Osteocyte (in vitro differentiated cells): Measurements from ENCODE around the gene RBMS1. TPM values are rescaled to one million over a fixed set of nuclear protein-coding genes. Genes with fewer than 3 reads are reported as not detected.

Experiments used
- DNase-seq: peaks from one replicate; pipeline ENCODE4 v3.0.0; 2021; ENCODE audit warnings: mixed read lengths; ENCODE audit not compliant: unreplicated experiment; ENCODE audit errors: extremely low spot score
- H3K27ac Mint-ChIP-seq: one replicate; pipeline ENCODE4 v1.8.0; 2021; ENCODE audit warnings: mild to moderate bottlenecking, mixed read lengths; ENCODE audit not compliant: unreplicated experiment
- H3K27me3 Mint-ChIP-seq: one replicate; pipeline ENCODE4 v1.8.0; 2021; ENCODE audit warnings: mixed read lengths; ENCODE audit not compliant: unreplicated experiment
- H3K36me3 Mint-ChIP-seq: one replicate; pipeline ENCODE4 v1.8.0; 2021; ENCODE audit warnings: mixed read lengths; ENCODE audit not compliant: unreplicated experiment
- H3K4me1 Mint-ChIP-seq: one replicate; pipeline ENCODE4 v1.8.0; 2021; ENCODE audit warnings: mixed read lengths; ENCODE audit not compliant: unreplicated experiment
- H3K4me3 Mint-ChIP-seq: one replicate; pipeline ENCODE4 v1.8.0; 2021; ENCODE audit warnings: mild to moderate bottlenecking, moderate library complexity, mixed read lengths; ENCODE audit not compliant: unreplicated experiment
- H3K9me3 Mint-ChIP-seq: one replicate; pipeline ENCODE4 v1.8.0; 2021; ENCODE audit warnings: mixed read lengths; ENCODE audit not compliant: unreplicated experiment
- total RNA-seq: library from RNA; stranded (reverse); gene quantifications from 2 replicates; pipeline ENCODE4 v1.2.1, GENCODE V29; 2021
- TF ChIP-seq, protein P1 (sequence below): fragments of 200-600 bp; sonication (generic); IDR thresholded peaks from 2 replicates; pipeline ENCODE4 v1.5.0; 2021; ENCODE audit warnings: antibody characterized with exemption, mild to moderate bottlenecking, moderate library complexity

The RBMS1 gene
- total RNA-seq, 1 donor from 2014 or later: 169 TPM

DNA sequence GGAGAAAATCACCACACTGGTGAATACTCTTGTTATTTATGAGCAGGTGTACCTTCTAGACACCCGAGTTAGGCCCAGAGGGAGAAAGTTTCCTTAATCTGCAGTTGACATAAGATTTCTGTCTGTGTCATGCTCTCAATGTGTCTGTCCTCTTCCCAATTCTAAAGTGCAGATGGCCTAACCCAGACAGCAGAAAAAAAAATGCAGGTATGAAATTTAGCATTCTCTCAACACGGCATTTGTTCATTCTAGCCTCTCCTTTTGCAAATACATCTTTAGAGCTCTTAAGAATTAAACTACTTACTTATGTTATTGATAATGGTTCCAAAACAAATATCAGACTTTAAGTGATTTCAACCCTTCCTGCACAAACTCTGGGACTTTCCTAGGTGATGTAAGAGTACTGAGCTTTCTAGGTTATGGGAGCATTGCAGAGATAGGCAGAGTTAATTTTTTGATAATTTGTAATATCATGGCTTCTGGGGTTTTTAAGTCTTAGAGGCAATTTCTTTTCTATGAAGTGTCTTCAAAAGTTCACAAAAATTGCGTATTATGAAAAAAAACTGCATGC lies 260.6 kb downstream of the RBMS1 start:
- H3K9me3 Mint-ChIP-seq: no peaks in the 10 kb centered on the region
- H3K36me3 Mint-ChIP-seq: no peaks in the 10 kb centered on the region
- DNase-seq: no peak

DNA sequence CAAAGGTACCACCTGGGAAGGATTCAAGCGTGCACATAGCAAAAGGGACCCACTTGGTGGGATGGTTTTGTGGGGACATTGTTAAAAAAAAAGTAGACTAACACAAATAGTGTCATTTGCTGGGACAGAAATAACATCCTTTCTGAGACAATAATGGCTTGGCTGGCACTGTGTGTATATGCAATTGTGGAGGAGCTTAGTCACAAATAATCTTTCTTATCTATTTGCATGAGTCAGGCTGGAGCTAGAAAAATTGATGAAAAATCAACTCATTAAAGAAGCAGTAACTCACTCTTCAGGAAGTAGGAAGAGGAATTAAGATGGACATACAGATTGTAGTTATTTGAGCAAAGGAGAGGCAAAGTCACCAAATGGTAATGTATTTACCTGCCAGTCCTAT lies 264.0 kb downstream of the RBMS1 start:
- Mint-ChIP-seq H3K4me1 (peaks cover 60% of the 10 kb centered on the region), H3K9me3 (no peaks in the 10 kb centered on the region), H3K4me3 (no peak overlapping the region), H3K27me3 (no peaks in the 10 kb centered on the region), H3K27ac (peak overlapping the region; percentile 98), H3K36me3 (no peaks in the 10 kb centered on the region)
- TF ChIP-seq, protein P1, sequence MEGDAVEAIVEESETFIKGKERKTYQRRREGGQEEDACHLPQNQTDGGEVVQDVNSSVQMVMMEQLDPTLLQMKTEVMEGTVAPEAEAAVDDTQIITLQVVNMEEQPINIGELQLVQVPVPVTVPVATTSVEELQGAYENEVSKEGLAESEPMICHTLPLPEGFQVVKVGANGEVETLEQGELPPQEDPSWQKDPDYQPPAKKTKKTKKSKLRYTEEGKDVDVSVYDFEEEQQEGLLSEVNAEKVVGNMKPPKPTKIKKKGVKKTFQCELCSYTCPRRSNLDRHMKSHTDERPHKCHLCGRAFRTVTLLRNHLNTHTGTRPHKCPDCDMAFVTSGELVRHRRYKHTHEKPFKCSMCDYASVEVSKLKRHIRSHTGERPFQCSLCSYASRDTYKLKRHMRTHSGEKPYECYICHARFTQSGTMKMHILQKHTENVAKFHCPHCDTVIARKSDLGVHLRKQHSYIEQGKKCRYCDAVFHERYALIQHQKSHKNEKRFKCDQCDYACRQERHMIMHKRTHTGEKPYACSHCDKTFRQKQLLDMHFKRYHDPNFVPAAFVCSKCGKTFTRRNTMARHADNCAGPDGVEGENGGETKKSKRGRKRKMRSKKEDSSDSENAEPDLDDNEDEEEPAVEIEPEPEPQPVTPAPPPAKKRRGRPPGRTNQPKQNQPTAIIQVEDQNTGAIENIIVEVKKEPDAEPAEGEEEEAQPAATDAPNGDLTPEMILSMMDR: no peak
- no peak for DNase-seq

More for the DNA sequence above, 260.6 kb downstream of the RBMS1 start:
- Mint-ChIP-seq H3K4me3 (no peak overlapping the region), H3K27ac (no peak overlapping the region), H3K27me3 (no peaks in the 10 kb centered on the region), H3K4me1 (peaks cover 31% of the 10 kb centered on the region)
- TF ChIP-seq, protein P1: no peak

DNA sequence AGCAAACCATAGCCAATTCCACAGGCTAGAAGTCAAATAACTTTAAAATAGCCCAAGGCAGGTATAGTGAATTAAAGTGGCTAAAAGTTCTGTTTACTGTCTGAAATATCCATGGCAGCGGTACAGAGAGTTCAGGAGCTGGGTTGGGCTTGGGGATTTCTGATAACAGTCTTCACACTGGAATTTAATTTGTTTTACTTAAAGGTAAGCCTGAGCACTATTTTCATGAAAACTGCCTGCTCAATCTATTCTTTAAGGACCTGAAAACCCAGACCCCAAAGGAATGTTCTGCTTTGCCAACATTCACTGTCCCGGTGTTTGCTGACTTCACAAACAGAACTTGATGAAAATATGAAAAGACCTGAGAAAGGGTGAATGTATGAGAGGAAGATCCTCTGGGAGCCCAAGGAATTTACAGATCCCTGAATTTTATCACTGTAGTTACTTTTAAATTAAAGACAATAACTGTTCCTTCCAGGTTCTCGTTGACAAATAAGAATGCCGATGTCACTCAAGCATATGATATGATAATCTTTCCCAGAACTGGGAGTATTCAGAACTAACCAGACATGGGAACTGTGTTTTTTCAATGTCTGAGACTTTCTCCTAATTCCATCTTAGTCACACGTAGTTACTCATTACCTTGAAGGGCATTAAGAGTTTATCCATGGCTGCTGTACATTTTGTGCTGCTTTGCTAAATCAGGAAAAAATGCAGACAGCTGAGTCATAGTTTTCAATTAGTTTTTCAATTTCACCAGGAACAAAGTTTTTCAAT lies 265.3 kb downstream of the RBMS1 start:
- no peaks in the 10 kb centered on the region for H3K9me3 Mint-ChIP-seq
- no peak overlapping the region for H3K4me3 Mint-ChIP-seq
- H3K4me1 Mint-ChIP-seq: peaks cover 72% of the 10 kb centered on the region
- no peaks in the 10 kb centered on the region for H3K36me3 Mint-ChIP-seq
- TF ChIP-seq, protein P1: no peak
- no peak for DNase-seq
- no peaks in the 10 kb centered on the region for H3K27me3 Mint-ChIP-seq
- peak overlapping the region; percentile 98 for H3K27ac Mint-ChIP-seq

DNA sequence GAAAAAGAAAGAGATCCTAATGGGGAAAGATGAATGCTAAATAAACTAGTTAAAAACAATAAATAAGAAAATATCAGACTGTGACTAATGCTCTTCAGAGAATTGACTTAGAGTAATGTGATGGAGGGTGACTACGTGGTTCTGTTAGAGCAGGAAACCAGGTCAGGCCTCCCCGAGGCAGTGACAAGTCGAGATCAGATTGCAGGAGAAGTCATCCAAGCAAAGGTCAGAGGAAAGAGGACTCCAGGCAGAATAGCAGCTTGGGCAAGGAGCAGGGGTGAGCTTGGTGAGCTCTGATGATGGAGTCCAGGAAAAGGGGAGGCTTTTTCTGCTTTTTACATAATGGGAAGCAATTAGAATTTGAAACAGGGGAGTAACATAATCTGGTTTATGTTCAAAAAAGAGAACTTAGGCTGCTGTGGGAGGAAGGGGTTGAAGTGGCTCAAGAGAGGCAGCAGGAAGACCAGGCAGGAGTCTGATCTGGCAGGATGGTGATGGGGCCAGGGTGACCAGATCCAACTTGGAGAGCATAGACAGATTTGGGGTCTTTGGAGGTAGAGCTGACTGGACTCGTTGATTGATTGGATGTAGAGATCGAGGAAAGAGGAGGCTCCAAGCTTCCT lies 266.2 kb downstream of the RBMS1 start:
- Mint-ChIP-seq H3K36me3 (no peaks in the 10 kb centered on the region), H3K27me3 (no peaks in the 10 kb centered on the region), H3K9me3 (no peaks in the 10 kb centered on the region), H3K4me1 (peaks cover 74% of the 10 kb centered on the region), H3K4me3 (no peak overlapping the region), H3K27ac (peak overlapping the region; percentile 98)
- TF ChIP-seq, protein P1: no peak
- DNase-seq: no peak

DNA sequence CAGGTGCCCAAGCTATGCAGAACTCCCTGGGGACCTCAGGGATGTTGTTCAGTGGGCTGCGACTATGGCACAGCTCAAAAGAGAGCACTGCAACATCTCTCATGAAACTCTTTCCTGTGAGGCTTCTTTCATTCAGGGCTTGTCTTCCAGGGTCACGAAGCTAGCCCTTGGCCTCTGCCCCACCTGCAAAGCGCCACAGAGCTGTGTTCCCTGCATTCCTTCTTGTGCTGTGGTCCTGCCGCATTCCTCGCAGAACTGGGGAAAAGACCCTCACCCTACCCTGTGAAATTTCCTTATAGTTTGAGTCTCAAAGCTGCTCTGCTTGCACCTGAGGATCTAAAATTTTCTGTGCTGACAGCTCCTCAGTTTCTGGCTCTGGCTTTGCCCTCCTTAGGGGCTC lies 267.2 kb downstream of the RBMS1 start:
- Mint-ChIP-seq H3K27me3 (no peaks in the 10 kb centered on the region), H3K36me3 (no peaks in the 10 kb centered on the region), H3K27ac (peak overlapping the region; percentile 98), H3K4me1 (peaks cover 84% of the 10 kb centered on the region), H3K4me3 (no peak overlapping the region), H3K9me3 (no peaks in the 10 kb centered on the region)
- TF ChIP-seq, protein P1: no peak
- DNase-seq: no peak
